Naive B cell (primary cell): ENCODE results near the gene DPP6. TPM values are rescaled to one million over a fixed set of nuclear protein-coding genes. Genes with fewer than 3 reads are reported as not detected.

ENCODE experiments used
- ATAC-seq, 2 donors: fragments of 150-1000 bp; cut with Tn5 transposase; 2 replicates each; pipeline ENCODE4 v1.10.0; 2021; ENCODE audit warnings: low read depth in 2 of 2, mild to moderate bottlenecking in 2 of 2, moderate library complexity in 2 of 2
- DNase-seq: peaks from one replicate; pipeline ENCODE4 v3.0.0; 2022
- H3K27ac Mint-ChIP-seq, 6 donors: one replicate each; pipeline ENCODE4 v1.8.0; 2020 to 2022; ENCODE audit warnings: mild to moderate bottlenecking in 6 of 6, mixed read lengths in 6 of 6, moderate library complexity in 5 of 6, inconsistent platforms in 2 of 6
- H3K27me3 Mint-ChIP-seq, 3 donors: one replicate each; pipeline ENCODE4 v1.8.0; 2021 to 2022; ENCODE audit warnings: mixed read lengths in 3 of 3, mild to moderate bottlenecking in 1 of 3
- H3K36me3 Mint-ChIP-seq, 2 donors: one replicate each; pipeline ENCODE4 v1.8.0; 2020 to 2022; ENCODE audit warnings: mixed read lengths in 2 of 2, inconsistent platforms in 1 of 2, mild to moderate bottlenecking in 1 of 2
- H3K4me1 Mint-ChIP-seq, 3 donors: one replicate each; pipeline ENCODE4 v1.8.0; 2020 to 2022; ENCODE audit warnings: mixed read lengths in 3 of 3, inconsistent platforms in 1 of 3, mild to moderate bottlenecking in 1 of 3, moderate library complexity in 1 of 3
- H3K4me3 Mint-ChIP-seq, 8 donors: one replicate each; pipeline ENCODE4 v1.8.0; 2020 to 2022; ENCODE audit warnings: mild to moderate bottlenecking in 8 of 8, mixed read lengths in 8 of 8, moderate library complexity in 8 of 8, inconsistent platforms in 2 of 8
- H3K9me3 Mint-ChIP-seq, 7 donors: one replicate each; pipeline ENCODE4 v1.8.0; 2020 to 2022; ENCODE audit warnings: mixed read lengths in 7 of 7, mild to moderate bottlenecking in 5 of 7, inconsistent platforms in 2 of 7, moderate library complexity in 1 of 7
- polyA plus RNA-seq, 6 donors: library from polyadenylated mRNA; unstranded; fragments of 300-500 nt; fragmentation: Illumina TruSeq; gene quantifications; one replicate each; pipeline ENCODE4 v1.2.3, GENCODE V29; 2021; ENCODE audit warnings: low read depth in 6 of 6

Gene DPP6
- polyA plus RNA-seq, 6 donors from 2014 or later: not detected

GRCh38 chr7:154519229-154519628 lies 467.0 kb downstream of the DPP6 start:
- Mint-ChIP-seq H3K36me3 (no peaks in the 10 kb centered on the region), H3K27ac (no peak overlapping the region), H3K27me3 (no peaks in the 10 kb centered on the region), H3K4me3 (no peak overlapping the region), H3K9me3 (peaks cover 3 to 28% (median 8%) of the 10 kb centered on the region in 7 donors), H3K4me1 (no peaks in the 10 kb centered on the region)
- ATAC-seq: no peak
- no peak for DNase-seq

DNA sequence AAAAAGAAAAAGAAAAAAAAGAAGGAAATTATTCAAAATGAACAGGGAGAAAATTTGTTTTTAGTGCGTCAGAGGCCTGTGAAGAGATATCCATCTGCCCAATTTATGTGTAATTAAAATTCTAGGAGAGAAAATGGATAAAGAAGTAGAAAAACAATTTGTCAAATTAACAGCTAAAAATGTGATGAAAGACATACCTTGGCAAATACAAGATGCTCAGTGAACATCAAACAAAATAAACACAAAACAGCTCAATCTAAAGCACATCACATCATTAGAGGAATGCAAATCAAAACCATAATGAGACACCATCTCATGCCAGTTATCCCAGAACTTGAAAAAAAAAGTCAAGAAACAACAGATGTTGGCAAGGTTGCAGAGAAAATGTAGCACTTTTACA lies 477.9 kb downstream of the DPP6 start:
- ATAC-seq (no peak), DNase-seq (no peak)
- no peak overlapping the region for H3K27ac Mint-ChIP-seq
- H3K27me3 Mint-ChIP-seq: no peaks in the 10 kb centered on the region
- no peaks in the 10 kb centered on the region for H3K36me3 Mint-ChIP-seq
- H3K4me1 Mint-ChIP-seq: no peaks in the 10 kb centered on the region
- peaks cover 0 to 16% (median 3%) of the 10 kb centered on the region in 7 donors for H3K9me3 Mint-ChIP-seq
- H3K4me3 Mint-ChIP-seq: no peak overlapping the region

DNA sequence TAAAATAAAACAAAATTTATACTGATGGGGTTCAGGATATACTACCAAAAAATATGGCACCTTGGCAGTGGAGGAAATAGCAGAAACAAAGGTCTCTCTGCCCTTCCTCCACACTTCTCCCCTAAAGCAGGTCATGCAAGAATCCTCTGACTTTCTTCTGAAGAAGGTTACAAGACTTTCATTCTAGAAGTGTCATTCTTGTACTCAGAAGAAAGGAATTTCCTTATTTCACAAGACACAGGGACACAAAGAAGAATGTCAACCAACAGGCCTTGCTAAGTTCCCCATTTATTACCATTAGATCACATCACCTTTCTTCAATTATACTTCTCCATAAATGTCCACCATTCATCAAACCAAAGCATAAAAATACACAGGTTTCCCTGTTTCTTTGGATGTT lies 480.6 kb downstream of the DPP6 start:
- ATAC-seq (no peak), DNase-seq (no peak)
- H3K4me1 Mint-ChIP-seq: no peaks in the 10 kb centered on the region
- H3K9me3 Mint-ChIP-seq: peaks cover 0 to 16% (median 3%) of the 10 kb centered on the region in 7 donors
- no peaks in the 10 kb centered on the region for H3K36me3 Mint-ChIP-seq
- no peak overlapping the region for H3K4me3 Mint-ChIP-seq
- no peak overlapping the region for H3K27ac Mint-ChIP-seq
- no peaks in the 10 kb centered on the region for H3K27me3 Mint-ChIP-seq

DNA sequence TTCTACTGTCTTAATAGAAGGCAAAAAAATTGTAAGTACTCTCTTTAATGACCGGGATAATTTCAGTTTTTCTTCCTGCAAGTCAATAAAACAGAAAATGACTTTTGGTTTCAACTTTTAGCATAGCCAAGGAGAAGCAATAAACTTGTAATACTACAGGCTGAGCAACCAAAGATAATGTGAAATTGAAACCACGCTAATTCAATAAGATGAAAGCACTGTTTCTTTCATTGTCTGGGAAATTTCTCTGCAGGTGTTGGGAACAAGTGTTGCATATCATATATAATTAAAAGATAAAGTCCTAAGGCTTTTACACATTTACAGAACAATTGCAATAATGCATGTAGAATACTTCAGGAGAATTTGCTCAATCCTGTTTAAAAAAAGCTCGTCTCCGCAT lies 488.4 kb downstream of the DPP6 start:
- no peaks in the 10 kb centered on the region for H3K36me3 Mint-ChIP-seq
- peaks cover 0 to 9% (median 2%) of the 10 kb centered on the region in 7 donors for H3K9me3 Mint-ChIP-seq
- no peak for ATAC-seq
- H3K27ac Mint-ChIP-seq: no peak overlapping the region
- H3K4me3 Mint-ChIP-seq: no peak overlapping the region
- no peak for DNase-seq
- H3K4me1 Mint-ChIP-seq: no peaks in the 10 kb centered on the region
- H3K27me3 Mint-ChIP-seq: no peaks in the 10 kb centered on the region

DNA sequence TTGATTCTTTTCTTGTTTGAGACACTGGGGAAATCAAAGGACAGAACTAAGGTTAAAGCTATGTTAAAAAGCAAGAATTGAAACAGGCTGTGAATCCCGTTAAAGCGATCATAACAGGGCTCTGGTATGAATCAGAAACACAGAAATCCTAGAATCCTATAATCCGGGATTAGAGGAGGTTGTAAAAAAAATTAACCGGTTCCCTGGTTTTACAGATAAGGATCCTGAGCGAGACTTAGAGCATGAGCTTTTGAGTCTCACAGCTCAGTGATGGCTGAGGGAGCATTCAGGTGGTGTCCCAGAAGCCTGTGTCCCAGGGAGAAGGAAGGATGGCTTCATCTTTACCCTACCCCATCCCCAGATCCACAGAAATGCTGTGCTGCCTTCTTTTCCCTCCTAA lies 489.4 kb downstream of the DPP6 start:
- Mint-ChIP-seq H3K36me3 (no peaks in the 10 kb centered on the region), H3K9me3 (peaks cover 0 to 4% (median 2%) of the 10 kb centered on the region in 7 donors), H3K27me3 (no peaks in the 10 kb centered on the region), H3K4me3 (no peak overlapping the region), H3K27ac (no peak overlapping the region), H3K4me1 (no peaks in the 10 kb centered on the region)
- DNase-seq (no peak), ATAC-seq (no peak)

DNA sequence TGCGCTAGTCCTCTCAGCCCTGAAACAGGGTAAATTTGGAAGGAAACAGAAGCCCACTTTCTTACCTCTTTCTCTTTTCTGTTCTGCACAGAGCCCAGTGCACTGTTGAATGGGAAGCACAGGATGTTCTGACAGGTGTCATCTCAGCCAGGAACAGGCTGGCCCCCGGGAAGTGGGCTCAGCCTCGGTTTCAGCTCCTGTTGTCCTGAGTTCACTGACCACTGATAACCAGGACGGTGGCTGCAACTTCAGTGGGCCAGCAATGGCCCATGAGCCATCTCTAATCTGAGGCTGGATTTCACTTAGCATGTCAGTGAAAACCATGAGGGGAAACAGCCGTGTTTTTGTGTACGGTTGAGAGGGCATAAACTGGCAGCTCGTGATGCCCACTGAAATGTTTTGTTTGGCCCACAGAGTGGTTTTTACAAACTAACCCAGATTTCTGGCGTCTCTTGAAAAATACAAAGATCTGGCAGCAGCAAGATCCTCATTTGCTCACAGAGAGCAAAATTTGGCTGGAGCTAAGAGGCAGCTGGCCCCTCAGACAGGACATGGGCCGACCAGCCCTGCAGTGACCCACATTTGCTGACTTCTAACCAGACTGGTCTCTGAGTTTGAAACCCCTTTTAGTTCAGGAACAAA lies 494.9 kb downstream of the DPP6 start:
- ATAC-seq (no peak), DNase-seq (no peak)
- Mint-ChIP-seq H3K4me3 (no peak overlapping the region), H3K4me1 (no peaks in the 10 kb centered on the region), H3K27ac (no peak overlapping the region), H3K27me3 (peaks cover 0 to 4% (median 0%) of the 10 kb centered on the region in 3 donors), H3K36me3 (no peaks in the 10 kb centered on the region), H3K9me3 (peaks cover 0 to 9% (median 4%) of the 10 kb centered on the region in 7 donors)

- no peaks in the 10 kb centered on the region for H3K36me3 Mint-ChIP-seq
These were observed 501.6 kb downstream of the DPP6 start for GRCh38 chr7:154553711-154554265.

GRCh38 chr7:154559454-154559853 lies 507.3 kb downstream of the DPP6 start:
- ATAC-seq (no peak), DNase-seq (no peak)
- Mint-ChIP-seq H3K4me1 (no peaks in the 10 kb centered on the region), H3K9me3 (peaks cover 0 to 12% (median 5%) of the 10 kb centered on the region in 7 donors), H3K27me3 (no peaks in the 10 kb centered on the region), H3K27ac (no peak overlapping the region), H3K36me3 (no peaks in the 10 kb centered on the region), H3K4me3 (no peak overlapping the region)

More at GRCh38 chr7:154553711-154554265, 501.6 kb downstream of the DPP6 start:
- DNase-seq (no peak), ATAC-seq (no peak)
- peaks cover 0 to 13% (median 4%) of the 10 kb centered on the region in 7 donors for H3K9me3 Mint-ChIP-seq
- peaks cover 0 to 2% (median 0%) of the 10 kb centered on the region in 3 donors for H3K27me3 Mint-ChIP-seq
- no peak overlapping the region for H3K4me3 Mint-ChIP-seq
- H3K27ac Mint-ChIP-seq: no peak overlapping the region
- H3K4me1 Mint-ChIP-seq: no peaks in the 10 kb centered on the region

DNA sequence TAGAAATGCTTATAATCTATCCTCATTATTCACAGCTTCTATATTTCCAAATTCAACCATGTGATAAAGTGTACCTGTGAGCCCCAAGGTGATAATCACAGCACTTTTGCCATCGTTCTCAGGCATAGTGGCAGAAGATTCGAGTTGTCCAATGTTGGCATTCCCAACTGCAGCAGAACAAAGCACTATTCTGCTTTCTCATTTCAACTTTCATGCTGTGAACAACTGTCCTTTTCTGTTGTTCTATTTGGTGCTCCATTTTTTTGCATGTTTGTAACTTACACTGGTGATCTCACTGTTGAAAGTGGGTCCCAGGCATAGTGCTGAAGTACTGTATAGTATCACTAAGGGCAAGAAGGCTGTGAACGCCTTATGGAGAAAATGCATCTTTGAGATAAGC lies 512.5 kb downstream of the DPP6 start:
- Mint-ChIP-seq H3K27ac (no peak overlapping the region), H3K36me3 (no peaks in the 10 kb centered on the region), H3K4me3 (no peak overlapping the region), H3K27me3 (no peaks in the 10 kb centered on the region), H3K4me1 (no peaks in the 10 kb centered on the region), H3K9me3 (peaks cover 0 to 8% (median 3%) of the 10 kb centered on the region in 7 donors)
- ATAC-seq (no peak), DNase-seq (no peak)

- Mint-ChIP-seq H3K27me3 (no peaks in the 10 kb centered on the region), H3K9me3 (peaks cover 0 to 11% (median 4%) of the 10 kb centered on the region in 7 donors), H3K36me3 (no peaks in the 10 kb centered on the region), H3K4me3 (no peak overlapping the region), H3K4me1 (no peaks in the 10 kb centered on the region), H3K27ac (no peak overlapping the region)
- ATAC-seq (no peak), DNase-seq (no peak)
These were observed 514.7 kb downstream of the DPP6 start for GRCh38 chr7:154566877-154567276.

DNA sequence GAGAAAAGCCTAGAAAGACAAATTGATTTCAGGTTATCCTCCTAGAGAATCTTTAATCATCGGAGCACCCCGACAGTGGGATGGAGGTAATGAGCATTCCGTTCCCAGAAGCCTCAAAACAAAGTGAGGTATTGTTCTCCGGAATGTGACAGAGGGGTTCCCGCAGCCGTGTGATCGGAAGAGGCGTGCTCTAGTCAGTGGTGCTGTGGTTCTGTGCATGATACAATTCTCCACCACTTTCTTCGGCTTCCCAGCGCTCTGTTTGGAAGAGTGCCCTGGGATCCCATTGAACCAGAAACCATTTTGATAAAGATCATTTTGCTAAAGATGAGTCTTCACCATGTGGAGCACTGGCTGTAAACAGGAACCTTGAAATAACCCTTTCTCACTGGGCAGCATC lies 516.1 kb downstream of the DPP6 start:
- no peak overlapping the region for H3K4me3 Mint-ChIP-seq
- H3K36me3 Mint-ChIP-seq: no peaks in the 10 kb centered on the region
- DNase-seq: no peak
- H3K27ac Mint-ChIP-seq: no peak overlapping the region
- ATAC-seq: no peak
- H3K9me3 Mint-ChIP-seq: peaks cover 0 to 6% (median 2%) of the 10 kb centered on the region in 7 donors
- no peaks in the 10 kb centered on the region for H3K27me3 Mint-ChIP-seq
- no peaks in the 10 kb centered on the region for H3K4me1 Mint-ChIP-seq

DNA sequence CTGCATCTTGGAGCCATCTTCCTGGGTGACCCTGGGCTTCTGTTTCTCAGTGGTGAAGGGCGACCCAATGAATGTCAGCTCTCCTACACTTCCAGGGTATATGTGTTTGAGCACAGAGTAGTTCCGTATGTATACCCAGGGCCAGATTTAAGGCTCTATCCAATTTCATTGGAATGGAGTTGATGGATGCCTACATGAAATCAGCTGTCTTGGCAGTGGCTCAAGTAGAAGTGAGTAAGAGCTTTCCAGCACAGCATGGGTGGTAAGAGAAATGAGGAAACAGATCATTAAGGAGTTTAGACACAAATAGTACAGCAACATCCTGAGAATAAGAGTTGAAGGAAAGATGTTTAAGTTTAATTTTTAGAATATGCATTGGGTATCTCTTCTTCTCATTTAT lies 517.7 kb downstream of the DPP6 start:
- DNase-seq: no peak
- Mint-ChIP-seq H3K27ac (no peak overlapping the region), H3K36me3 (no peaks in the 10 kb centered on the region), H3K4me1 (no peaks in the 10 kb centered on the region), H3K9me3 (peaks cover 0 to 4% (median 0%) of the 10 kb centered on the region in 7 donors), H3K27me3 (no peaks in the 10 kb centered on the region), H3K4me3 (no peak overlapping the region)
- ATAC-seq: no peak

GRCh38 chr7:154571772-154572171 lies 519.6 kb downstream of the DPP6 start:
- DNase-seq (no peak), ATAC-seq (no peak)
- H3K36me3 Mint-ChIP-seq: no peaks in the 10 kb centered on the region
- H3K9me3 Mint-ChIP-seq: peaks cover 0 to 6% (median 0%) of the 10 kb centered on the region in 7 donors
- no peak overlapping the region for H3K27ac Mint-ChIP-seq
- H3K4me3 Mint-ChIP-seq: no peak overlapping the region
- no peaks in the 10 kb centered on the region for H3K4me1 Mint-ChIP-seq
- no peaks in the 10 kb centered on the region for H3K27me3 Mint-ChIP-seq

DNA sequence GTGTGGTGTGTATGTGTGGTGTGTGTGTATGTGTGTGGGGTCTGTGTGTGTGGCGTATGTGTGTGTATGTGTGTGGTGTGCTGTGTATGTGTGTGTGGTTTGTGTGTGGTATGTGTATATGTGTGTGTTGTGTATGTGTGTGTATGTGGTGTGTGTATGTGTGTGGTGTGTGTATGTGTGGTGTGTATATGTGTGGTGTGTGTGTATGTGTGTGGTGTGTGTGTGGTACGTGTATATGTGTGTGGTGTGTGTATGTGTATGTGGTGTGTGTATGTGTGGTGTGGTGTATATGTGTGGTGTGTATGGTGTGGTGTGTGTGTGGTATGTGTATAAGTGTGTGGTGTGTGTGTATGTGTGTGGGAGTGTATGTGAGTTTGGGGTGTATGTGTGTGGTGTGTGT lies 522.0 kb downstream of the DPP6 start:
- Mint-ChIP-seq H3K27ac (no peak overlapping the region), H3K4me3 (no peak overlapping the region), H3K36me3 (no peaks in the 10 kb centered on the region), H3K27me3 (no peaks in the 10 kb centered on the region), H3K9me3 (peaks cover 0 to 10% (median 0%) of the 10 kb centered on the region in 7 donors), H3K4me1 (no peaks in the 10 kb centered on the region)
- DNase-seq (no peak), ATAC-seq (no peak)
